H1 (cell line): ENCODE data around the gene TMEM63C.

Source experiments
- JUN ChIP-seq: IDR thresholded peaks from 2 replicates; pipeline ENCODE4 v1.6.1; 2011; ENCODE audit warnings: low read depth, mild to moderate bottlenecking, improper control_type of control experiment, low read length
- RFX5 ChIP-seq: IDR thresholded peaks from 2 replicates; pipeline ENCODE4 v1.6.1; 2011; ENCODE audit warnings: low read depth, low read length, improper control_type of control experiment, borderline replicate concordance
- TF ChIP-seq, protein P1 (sequence below), 3 experiments: IDR thresholded peaks; 1 replicate in 2 of 3; 2 replicates in 1 of 3; pipeline versions ENCODE4 v1.5.1 to v1.6.1; 2011; ENCODE audit warnings: low read length in 3 of 3, mild to moderate bottlenecking in 3 of 3, inconsistent platforms in 2 of 3, low read depth in 1 of 3, moderate library complexity in 1 of 3; ENCODE audit not compliant: insufficient read depth in 1 of 3; ENCODE audit errors: control extremely low read depth in 1 of 3

DNA sequence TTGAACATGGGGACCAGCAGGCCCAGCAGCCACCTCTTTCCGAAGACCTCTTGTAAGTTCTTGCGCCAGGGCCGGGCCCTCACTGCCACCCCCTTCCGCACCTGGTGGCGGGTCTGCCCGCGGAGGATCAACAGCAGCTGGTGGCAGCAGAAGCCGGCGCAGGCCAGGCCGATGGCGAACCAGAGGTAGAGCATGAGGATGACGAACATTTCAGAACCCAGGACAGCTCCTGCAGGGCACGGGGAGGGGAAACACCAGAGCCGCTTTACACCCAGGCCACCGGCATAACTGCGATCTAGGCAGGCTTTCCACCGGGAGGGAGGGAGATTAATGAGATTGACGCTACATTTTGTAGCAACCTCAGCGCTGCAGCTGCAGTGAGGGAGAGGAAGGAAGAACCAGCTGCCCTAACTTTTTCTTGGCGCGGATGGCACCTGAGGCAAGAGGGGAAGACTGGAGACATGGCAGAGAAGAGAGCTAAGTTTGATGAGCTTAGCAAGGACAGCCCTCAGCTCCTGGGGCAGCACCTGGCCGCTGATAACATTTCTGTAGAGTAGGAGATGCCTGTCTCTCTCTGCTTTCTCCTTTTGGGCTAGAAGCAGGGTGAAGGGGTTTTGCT, 47.8 kb upstream of the TMEM63C start:
- no peak for TF ChIP-seq RFX5
- TF ChIP-seq, protein P1, sequence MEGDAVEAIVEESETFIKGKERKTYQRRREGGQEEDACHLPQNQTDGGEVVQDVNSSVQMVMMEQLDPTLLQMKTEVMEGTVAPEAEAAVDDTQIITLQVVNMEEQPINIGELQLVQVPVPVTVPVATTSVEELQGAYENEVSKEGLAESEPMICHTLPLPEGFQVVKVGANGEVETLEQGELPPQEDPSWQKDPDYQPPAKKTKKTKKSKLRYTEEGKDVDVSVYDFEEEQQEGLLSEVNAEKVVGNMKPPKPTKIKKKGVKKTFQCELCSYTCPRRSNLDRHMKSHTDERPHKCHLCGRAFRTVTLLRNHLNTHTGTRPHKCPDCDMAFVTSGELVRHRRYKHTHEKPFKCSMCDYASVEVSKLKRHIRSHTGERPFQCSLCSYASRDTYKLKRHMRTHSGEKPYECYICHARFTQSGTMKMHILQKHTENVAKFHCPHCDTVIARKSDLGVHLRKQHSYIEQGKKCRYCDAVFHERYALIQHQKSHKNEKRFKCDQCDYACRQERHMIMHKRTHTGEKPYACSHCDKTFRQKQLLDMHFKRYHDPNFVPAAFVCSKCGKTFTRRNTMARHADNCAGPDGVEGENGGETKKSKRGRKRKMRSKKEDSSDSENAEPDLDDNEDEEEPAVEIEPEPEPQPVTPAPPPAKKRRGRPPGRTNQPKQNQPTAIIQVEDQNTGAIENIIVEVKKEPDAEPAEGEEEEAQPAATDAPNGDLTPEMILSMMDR (IDR thresholded peaks at IDR 0.05; ENCODE audit: control extremely low read depth in 1 of 3, insufficient read depth in 1 of 3, low read depth in 1 of 3, low read length in 3 of 3), result no peak
- no peak for TF ChIP-seq JUN
